GM19099 (cell line): ENCODE results near the gene USH1G.

Experiments used
- POLR2A ChIP-seq: IDR thresholded peaks from 3 replicates; pipeline ENCODE4 v1.6.1; 2011; ENCODE audit warnings: low read depth; ENCODE audit not compliant: insufficient read length; ENCODE audit errors: extremely low read depth

Gene USH1G

DNA sequence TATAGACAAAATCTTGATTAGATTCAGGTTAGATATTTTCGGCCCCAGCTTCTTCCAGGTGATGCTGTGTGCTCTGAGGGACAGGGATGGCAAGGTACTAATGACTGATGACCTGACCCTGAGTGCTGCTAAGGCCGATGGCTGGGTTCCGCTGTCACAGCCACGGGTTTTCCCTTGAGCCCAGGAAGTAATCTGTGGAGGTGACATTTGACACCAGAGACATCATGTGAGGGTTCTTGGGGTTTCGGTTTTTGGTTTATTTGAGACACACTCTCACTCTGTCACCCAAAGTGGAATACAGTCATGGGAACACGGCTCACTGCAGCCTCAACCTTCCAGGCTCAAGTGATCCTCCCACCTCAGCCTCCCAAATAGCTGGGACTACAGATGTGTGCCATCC is 22.5 kb upstream of the USH1G start:
- TF ChIP-seq POLR2A: no peak

DNA sequence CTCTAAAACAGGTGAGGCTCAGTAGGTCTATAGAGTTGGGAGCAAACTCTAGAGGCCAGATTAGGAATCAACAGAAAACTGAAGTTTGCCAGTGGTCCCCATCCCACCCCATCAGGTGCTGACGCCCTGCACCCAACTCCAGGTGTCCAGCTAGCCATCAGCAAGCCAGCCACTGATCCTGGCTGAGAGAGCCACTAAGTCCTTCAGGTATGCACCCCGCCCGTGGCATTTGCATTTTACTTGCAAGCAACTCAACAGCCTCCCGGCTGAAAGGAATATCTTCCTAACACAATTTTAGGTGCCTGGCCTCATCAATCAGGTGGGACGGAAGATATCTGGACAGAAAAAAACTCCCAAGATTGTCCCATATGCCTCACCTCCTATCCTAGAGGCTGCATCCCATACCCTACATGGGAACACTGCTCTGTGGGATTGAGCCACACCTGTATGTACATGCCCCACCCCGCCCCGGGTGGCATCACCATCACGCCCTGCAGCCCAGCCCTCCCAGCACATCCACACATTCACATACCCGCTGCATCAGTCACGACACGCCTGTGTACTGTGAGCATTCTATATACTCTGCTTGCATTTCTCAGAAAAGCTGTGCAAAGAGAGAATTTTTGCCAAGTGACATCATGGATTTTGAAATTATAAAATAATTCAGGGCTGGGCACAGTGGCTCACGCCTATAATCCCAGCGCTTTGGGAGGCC is 20.9 kb upstream of the USH1G start:
- TF ChIP-seq POLR2A: no peak

DNA sequence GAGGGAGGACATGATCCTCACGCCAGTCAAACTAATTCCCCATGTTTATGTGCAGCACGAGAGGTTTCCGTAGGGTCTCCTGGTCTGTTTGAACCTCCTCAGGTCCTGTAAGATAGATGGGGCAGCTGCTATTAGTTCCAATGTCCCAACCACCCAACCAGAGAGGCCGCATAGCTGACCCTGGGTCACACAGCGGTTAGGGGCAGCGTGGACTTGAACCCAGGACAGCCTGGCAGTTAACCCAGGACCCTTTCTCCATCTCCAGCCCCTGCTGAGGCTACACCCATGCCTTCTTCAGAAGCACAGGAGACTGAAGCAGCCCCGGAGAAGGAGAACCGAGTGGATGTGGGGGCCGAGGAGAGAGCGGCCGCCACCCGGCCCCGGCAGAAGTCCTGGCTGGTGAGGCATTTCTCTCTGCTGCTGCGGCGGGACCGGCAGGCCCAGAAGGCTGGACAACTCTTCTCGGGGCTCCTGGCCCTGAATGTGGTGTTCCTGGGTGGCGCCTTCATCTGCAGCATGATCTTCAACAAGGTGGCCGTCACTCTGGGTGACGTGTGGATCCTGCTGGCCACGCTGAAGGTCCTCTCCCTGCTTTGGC is 18.2 kb upstream of the USH1G start:
- no peak for TF ChIP-seq POLR2A

DNA sequence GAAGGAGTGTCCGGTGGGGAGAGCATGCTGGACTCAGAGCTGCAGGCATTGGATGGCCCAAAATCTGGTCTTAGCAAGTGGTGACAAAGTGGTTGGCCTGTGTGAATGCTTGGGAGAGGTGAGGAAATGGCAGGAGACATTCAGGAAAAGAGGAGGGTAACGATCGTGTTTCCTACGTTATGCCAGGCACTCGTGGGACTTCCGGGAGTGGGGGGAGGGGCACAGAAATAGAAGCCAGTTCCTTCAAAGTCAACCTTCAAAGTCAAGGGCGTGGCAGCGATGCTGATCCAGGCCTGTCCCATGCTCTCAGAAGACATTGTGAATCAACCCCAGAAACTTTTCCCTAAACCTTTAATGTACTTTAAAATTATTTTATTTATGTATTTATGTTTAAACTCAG is 16.5 kb upstream of the USH1G start:
- no peak for TF ChIP-seq POLR2A

DNA sequence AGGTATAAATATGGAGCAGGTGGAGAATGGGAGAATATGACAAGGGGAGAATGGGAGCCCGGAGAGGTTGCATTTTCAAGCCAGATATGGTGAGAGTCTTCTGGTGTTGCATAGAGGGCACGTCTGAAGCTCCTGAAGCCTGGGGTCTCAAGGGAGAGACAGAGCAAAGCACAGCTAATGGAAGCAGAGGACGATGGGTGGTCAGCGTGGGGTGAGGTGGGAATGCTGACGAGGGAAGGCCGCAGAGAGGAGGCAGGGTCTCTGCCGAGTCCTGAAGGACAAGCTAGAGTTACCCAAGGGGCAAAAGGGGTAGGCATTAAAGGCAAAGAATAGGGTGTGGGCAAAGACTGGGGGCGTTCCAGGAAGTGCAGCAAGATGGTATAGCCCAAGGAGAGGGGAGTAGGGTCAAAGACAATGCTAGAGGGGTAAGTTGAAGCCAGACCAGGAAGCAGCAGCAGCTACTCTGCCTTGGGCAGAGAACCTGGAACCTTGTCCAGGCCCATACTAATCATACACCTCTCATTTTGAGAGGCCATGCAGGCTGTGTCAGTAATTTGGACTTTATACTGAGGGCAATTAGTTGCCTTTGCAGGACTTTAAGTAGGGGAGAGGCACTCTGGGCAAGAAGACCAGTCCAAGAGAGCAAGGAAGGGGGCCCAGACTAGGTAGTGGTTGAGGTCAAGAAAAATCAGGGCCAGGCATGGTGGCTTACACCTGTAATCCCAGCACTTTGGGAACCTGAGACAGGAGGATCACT is 15.3 kb upstream of the USH1G start:
- no peak for TF ChIP-seq POLR2A

DNA sequence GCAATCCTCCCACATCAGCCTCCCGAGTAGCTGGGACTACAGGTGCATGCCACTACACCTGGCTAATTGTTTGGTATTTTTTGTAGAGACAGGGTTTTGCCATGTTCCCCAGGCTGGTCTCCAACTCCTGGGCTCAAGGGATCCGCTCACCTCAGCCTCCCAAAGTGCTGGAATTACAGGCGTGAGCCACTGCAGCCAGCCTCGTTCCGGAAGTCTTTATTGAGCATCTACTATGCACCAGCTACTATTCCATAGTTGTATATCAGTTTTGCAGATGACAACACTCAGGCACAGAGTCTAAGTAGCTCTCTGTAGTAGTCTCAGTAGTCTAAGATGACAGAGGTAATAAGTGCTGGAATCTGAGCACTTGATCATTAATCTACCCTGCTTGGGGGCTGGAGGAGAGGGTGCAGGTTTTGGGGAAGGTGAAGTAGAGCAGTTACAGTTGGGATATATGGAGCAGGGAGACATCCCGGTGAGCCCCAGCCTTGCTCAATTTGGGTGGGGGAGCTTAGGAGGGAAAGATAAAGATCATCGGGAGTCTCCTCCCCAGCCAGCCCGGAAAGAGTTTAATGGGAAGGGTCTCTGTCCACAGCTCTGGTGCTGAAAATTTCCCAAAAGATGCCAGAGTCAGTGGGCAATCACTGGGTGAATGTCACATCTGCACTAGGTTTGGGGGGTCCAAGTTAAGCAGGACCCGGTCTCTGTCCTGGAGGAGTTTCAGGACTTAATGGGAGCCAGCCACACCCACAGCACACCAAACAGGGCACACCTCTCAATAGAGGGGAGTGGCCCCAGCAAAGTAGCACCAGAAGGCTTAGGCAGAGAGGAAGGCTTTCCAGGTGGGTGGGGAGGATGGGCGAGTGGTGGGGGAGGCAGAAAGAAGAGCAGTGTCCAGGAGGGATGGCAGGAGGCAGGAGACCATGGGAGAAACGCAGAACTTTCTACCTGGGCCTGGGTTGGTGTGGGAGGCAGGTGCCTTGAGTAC is 14.3 kb upstream of the USH1G start:
- TF ChIP-seq POLR2A: no peak

DNA sequence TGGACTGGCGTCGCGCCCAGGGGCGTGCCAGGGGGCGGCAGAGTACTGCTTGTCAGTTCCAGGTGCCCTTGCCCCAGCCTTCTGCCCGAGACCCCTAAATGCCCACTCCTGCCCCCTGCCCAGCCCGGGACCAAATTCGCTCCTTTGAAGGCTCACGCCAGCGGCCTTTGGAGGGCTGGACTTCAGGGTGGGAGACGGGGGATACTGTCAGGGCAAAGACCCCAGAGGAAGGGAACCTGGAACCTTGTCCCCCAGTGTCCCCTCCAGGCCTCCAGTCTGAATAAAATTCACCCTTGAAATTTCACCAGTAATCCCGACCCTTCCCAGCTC is 13.4 kb upstream of the USH1G start:
- no peak for TF ChIP-seq POLR2A

DNA sequence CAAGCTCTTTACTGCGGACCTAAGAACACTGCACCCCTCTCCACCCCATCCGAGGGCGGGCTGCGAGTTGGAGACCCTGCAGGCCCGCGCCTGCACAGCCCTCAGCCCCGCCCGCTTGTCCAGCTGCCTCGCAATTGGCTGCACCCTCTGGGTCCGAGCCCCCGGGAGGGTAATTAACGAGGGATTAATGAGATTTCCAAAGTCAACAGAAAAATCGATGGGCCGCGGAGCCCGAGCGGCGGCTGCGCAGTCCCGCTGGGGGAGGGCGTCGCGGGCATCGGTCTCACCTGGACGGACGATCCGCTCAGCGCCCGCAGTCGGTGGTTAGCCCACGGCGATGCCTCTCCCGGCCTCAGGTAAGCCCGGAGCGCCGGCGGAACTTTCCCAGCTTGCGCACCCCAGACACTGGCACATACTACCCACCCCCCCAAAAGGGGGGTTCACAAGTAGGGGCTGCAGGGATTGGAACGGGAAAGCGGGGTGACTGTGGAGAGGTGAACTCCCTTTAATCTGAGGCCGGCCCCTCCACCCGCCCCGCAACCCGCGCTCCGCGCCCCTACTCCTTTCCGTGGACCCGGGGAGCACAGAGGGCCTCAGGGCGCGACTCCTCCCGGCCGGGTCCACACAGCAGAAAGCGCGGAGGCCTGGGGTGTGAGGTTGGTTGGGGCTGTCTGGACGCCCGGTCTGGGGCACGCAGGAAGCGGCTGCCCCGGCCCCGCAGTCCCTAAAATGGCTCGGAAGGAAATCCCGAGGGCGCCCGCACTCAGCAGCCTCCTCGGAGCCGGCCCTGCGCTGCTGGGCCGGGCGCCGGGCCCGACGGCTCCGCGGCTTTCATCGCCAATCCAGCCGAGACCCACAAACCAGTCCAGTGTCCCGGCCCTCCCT is 12.8 kb upstream of the USH1G start, which contains the start of gene OTOP3:
OTOP3 (plus strand) TSS at position 314 of the 885 bp plus-strand sequence; CDS start at position 338, 24 bp downstream.
- no peak for TF ChIP-seq POLR2A

DNA sequence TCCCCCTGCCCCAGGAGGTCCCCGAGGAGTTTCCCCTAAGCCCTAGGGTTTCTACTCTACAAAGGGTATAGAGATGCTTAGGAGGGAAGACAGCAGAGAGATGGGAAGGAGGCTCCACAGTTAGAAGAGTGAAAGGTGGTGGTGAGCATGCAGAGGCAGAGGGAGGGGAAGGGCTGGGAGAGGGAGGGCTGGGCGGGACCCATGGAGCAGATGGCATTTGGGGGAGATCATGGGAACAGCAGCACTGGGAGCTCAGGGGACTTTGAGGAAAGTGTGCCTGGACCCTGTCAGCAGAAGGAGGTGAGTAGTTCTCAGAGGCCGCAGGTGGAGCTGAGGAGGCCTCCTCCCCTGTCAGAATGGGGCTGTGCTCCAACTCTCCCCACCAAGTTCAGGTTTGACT is 12.0 kb upstream of the USH1G start:
- no peak for TF ChIP-seq POLR2A

DNA sequence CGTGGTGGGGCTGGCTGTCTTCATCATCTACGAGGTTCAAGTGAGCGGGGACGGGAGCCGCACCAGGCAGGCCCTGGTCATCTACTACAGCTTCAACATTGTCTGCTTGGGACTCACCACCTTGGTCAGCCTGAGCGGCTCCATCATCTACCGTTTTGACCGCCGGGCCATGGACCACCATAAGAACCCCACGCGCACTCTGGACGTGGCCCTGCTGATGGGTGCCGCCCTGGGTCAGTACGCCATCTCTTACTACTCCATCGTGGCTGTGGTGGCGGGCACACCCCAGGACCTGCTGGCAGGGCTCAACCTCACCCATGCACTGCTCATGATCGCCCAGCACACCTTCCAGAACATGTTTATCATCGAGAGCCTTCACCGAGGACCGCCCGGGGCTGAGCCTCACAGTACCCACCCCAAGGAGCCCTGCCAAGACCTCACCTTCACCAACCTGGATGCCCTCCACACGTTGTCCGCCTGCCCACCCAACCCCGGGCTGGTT is 7.5 kb upstream of the USH1G start:
- TF ChIP-seq POLR2A: no peak

DNA sequence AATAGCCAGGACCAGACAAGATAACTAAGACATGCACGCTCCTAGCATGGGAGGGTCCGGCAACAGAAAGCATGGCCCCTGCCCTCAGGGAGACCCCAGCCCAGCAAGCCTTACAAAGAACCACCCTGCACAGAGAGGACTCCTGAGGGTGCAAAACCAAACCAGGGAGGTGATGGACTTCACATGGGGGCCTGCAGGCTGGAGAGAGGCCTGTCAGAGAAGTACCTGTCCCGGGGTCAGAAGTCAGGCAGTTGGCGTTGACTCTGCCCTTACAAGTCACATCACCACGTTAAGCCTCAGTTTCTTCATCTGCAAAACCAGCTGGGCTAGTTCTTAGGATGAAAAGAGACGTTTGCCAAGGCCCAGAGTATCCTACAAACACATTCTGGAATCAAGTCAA is 5.7 kb upstream of the USH1G start:
- TF ChIP-seq POLR2A: no peak

DNA sequence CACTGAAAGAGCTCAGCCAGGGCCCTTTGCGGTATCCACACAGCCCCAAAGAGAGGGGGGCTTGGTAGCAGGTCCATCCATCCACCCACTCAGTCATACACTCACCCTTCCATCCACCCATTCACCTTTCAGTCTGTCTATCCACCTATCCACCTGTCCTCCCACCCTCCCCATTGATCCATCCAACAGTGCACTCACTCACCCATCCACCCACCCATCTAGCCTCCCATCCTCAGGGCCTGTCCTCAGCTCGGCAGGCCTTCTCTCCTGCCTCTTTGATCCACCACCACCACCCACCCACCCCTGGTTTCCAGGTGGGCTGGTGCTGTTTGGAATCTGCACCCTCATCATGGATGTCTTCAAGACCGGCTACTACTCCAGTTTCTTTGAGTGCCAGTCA is 2.2 kb upstream of the USH1G start:
- no peak for TF ChIP-seq POLR2A

DNA sequence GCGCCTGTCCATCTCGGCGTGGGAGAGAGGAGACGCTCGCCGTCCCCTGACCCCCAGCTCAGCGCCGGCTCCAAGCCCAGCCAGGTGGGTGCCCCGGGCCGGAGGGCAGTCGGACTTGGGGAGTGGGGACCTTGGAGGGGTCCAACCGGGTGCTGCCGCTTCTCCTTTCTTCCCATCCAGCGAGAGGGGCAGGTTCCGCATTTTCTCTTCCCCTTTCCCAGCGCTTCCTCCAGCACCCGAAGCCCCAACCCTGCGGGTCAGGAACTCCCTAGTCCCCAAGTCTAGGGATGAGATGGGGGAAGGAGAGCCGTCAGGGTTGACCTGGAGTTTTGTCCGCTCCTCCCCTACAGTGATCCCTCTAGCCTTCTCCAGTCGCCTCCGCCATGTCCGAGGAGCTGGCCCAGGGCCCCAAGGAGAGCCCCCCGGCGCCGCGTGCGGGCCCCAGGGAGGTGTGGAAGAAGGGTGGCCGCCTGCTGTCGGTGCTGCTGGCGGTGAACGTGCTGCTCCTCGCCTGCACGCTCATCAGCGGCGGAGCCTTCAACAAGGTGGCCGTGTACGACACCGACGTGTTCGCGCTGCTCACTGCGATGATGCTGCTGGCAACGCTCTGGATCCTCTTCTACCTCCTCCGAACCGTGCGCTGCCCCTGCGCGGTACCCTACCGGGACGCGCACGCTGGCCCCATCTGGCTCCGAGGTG is 1.3 kb upstream of the USH1G start, which contains the start of gene OTOP2:
OTOP2 (plus strand) TSS at position 24 of the 699 bp plus-strand sequence; CDS start at position 384, 360 bp downstream.
- TF ChIP-seq POLR2A: no peak
